Naive thymus-derived CD8-positive, alpha-beta T cell (primary cell): Measurements from ENCODE around the gene SIDT1. TPM values are rescaled to one million over a fixed set of nuclear protein-coding genes. Genes with fewer than 3 reads are reported as not detected.
A peak's percentile ranks its signal among the peaks of the same experiment; 100 is the strongest.

Source experiments
- ATAC-seq, 2 donors: fragments of 150-1000 bp; cut with Tn5 transposase in 1 of 2; sonication (Bioruptor Pico), chemical (Tn5 transposase) in 1 of 2; 1 replicate in 1 of 2; 2 replicates in 1 of 2; pipeline ENCODE4 v1.10.0; 2021; ENCODE audit warnings: mild to moderate bottlenecking in 2 of 2, moderate library complexity in 2 of 2
- POLR2A ChIA-PET: fragments of 350-600 bp; sonication (Branson Sonifier 250); formaldehyde crosslinking; loops from one replicate; lab custom pipeline; 2021; ENCODE audit warnings: antibody characterized with exemption; lab: Charles Lee
- DNase-seq, 10 donors: peaks; one replicate each; pipeline versions ENCODE4 v3.0.0 to v3.0.0-alpha.2; 2020 to 2022
- H3K27ac Mint-ChIP-seq, 10 donors: one replicate each; pipeline ENCODE4 v1.8.0; 2020 to 2022; ENCODE audit warnings: mild to moderate bottlenecking in 10 of 10, mixed read lengths in 10 of 10, moderate library complexity in 4 of 10, inconsistent platforms in 1 of 10
- H3K27me3 Mint-ChIP-seq, 5 donors: one replicate each; pipeline ENCODE4 v1.8.0; 2021 to 2022; ENCODE audit warnings: mixed read lengths in 5 of 5
- H3K36me3 Mint-ChIP-seq, 3 donors: one replicate each; pipeline ENCODE4 v1.8.0; 2020 to 2022; ENCODE audit warnings: mixed read lengths in 3 of 3, mild to moderate bottlenecking in 2 of 3, inconsistent platforms in 1 of 3
- H3K4me1 Mint-ChIP-seq, 4 donors: one replicate each; pipeline ENCODE4 v1.8.0; 2021 to 2022; ENCODE audit warnings: mixed read lengths in 4 of 4
- H3K4me3 Mint-ChIP-seq, 10 donors: one replicate each; pipeline ENCODE4 v1.8.0; 2020 to 2022; ENCODE audit warnings: mild to moderate bottlenecking in 10 of 10, mixed read lengths in 10 of 10, moderate library complexity in 6 of 10, inconsistent platforms in 1 of 10
- H3K9me3 Mint-ChIP-seq, 9 donors: one replicate each; pipeline ENCODE4 v1.8.0; 2020 to 2022; ENCODE audit warnings: mixed read lengths in 9 of 9, mild to moderate bottlenecking in 3 of 9, inconsistent platforms in 1 of 9, moderate library complexity in 1 of 9
- polyA plus RNA-seq, 3 donors: library from polyadenylated mRNA; unstranded; fragments of 300-500 nt; fragmentation: Illumina TruSeq; gene quantifications; one replicate each; pipeline ENCODE4 v1.2.3, GENCODE V29; 2021
- total RNA-seq, 8 experiments: library from RNA in 2 of 8; stranded (reverse) in 2 of 8; gene quantifications; one replicate each; pipeline ENCODE4 v1.2.3 and lab custom pipeline; 2021 to 2026

SIDT1 gene
- total and polyA plus RNA-seq, 5 experiments from 2014 or later: 14.1 to 74.2 (median 22.8) TPM

- peak overlapping the region in 1 of 10 donors; percentile 70 for H3K27ac Mint-ChIP-seq
- no peak overlapping the region for H3K4me3 Mint-ChIP-seq
- H3K9me3 Mint-ChIP-seq: peaks cover 0 to 1% (median 0%) of the 10 kb centered on the region in 9 donors
- H3K27me3 Mint-ChIP-seq: peaks cover 0 to 16% (median 4%) of the 10 kb centered on the region in 5 donors
- peak in 1 of 10 donors; percentile 9 for DNase-seq
- H3K4me1 Mint-ChIP-seq: peaks cover 11 to 19% (median 15%) of the 10 kb centered on the region in 4 donors
- no peaks in the 10 kb centered on the region for H3K36me3 Mint-ChIP-seq
- POLR2A ChIA-PET: interaction anchor here (0.7 to 6.2 kb wide), 8 partner anchors 11 to 62 kb away, joined by 3 to 73 read pairs (median 4); partner anchors contain the start of gene SIDT1
- ATAC-seq: no peak
These were observed 16.2 kb upstream of the SIDT1 start for GRCh38 chr3:113516115-113516505.

- Mint-ChIP-seq H3K27ac (no peak overlapping the region), H3K9me3 (peaks cover 0 to 1% (median 0%) of the 10 kb centered on the region in 9 donors), H3K36me3 (no peaks in the 10 kb centered on the region), H3K4me3 (no peak overlapping the region), H3K4me1 (peaks cover 0 to under 1% (median 0%) of the 10 kb centered on the region in 4 donors), H3K27me3 (peaks cover 0 to 30% (median 12%) of the 10 kb centered on the region in 5 donors)
- POLR2A ChIA-PET: no interaction called here
- ATAC-seq (no peak), DNase-seq (no peak)
These were observed 10.4 kb upstream of the SIDT1 start for GRCh38 chr3:113521981-113522380.

GRCh38 chr3:113523241-113523640, 9.1 kb upstream of the SIDT1 start:
- DNase-seq (no peak), ATAC-seq (no peak)
- Mint-ChIP-seq H3K4me3 (no peak overlapping the region), H3K27ac (no peak overlapping the region), H3K4me1 (no peaks in the 10 kb centered on the region), H3K36me3 (no peaks in the 10 kb centered on the region), H3K9me3 (no peaks in the 10 kb centered on the region), H3K27me3 (peaks cover 0 to 26% (median 8%) of the 10 kb centered on the region in 5 donors)
- POLR2A ChIA-PET: no interaction called here

GRCh38 chr3:113532698-113533533, 561 bp downstream of the SIDT1 start:
- Mint-ChIP-seq H3K36me3 (peaks cover 9 to 23% (median 15%) of the 10 kb centered on the region in 3 donors), H3K9me3 (no peaks in the 10 kb centered on the region), H3K4me3 (peak overlapping the region; percentile 94 to 100 (median 98)), H3K27me3 (peaks cover 0 to 2% (median 0%) of the 10 kb centered on the region in 5 donors), H3K4me1 (peaks cover 29 to 58% (median 56%) of the 10 kb centered on the region in 4 donors), H3K27ac (peak overlapping the region; percentile 98 to 100 (median 99))
- POLR2A ChIA-PET: interaction anchor here (0.6 to 5.3 kb wide), 7 partner anchors 18 to 213 kb away, joined by 3 to 73 read pairs (median 5); partner anchors contain the start of genes ATP6V1A, NAA50, SPICE1 and USF3
- peak; percentile 57 to 58 for ATAC-seq
- peak in 8 of 10 donors; percentile 24 to 79 (median 43) for DNase-seq

GRCh38 chr3:113533534-113533892, 1.2 kb downstream of the SIDT1 start:
- POLR2A ChIA-PET: interaction anchor here (0.6 to 5.3 kb wide), 8 partner anchors 9 to 214 kb away, joined by 3 to 73 read pairs (median 4); partner anchors contain the start of genes ATP6V1A, NAA50, SPICE1 and USF3
- Mint-ChIP-seq H3K4me1 (peaks cover 30 to 63% (median 62%) of the 10 kb centered on the region in 4 donors), H3K4me3 (peak overlapping the region; percentile 94 to 100 (median 97)), H3K27me3 (no peaks in the 10 kb centered on the region), H3K9me3 (no peaks in the 10 kb centered on the region), H3K27ac (peak overlapping the region; percentile 96 to 100 (median 99)), H3K36me3 (peaks cover 10 to 24% (median 15%) of the 10 kb centered on the region in 3 donors)
- DNase-seq (peak in 8 of 10 donors; percentile 33 to 72 (median 53)), ATAC-seq (peak; percentile 36 to 46)

- Mint-ChIP-seq H3K9me3 (no peaks in the 10 kb centered on the region), H3K4me3 (peak overlapping the region; percentile 94 to 100 (median 97)), H3K27ac (peak overlapping the region; percentile 96 to 100 (median 99)), H3K4me1 (peaks cover 32 to 67% (median 65%) of the 10 kb centered on the region in 4 donors), H3K36me3 (peaks cover 12 to 28% (median 15%) of the 10 kb centered on the region in 3 donors), H3K27me3 (no peaks in the 10 kb centered on the region)
- POLR2A ChIA-PET: interaction anchor here (1.0 to 5.3 kb wide), 4 partner anchors 20 to 213 kb away, joined by 3 to 73 read pairs (median 9); partner anchors contain the start of genes ATP6V1A, NAA50 and SPICE1
- DNase-seq: peak in 6 of 10 donors; percentile 17 to 63 (median 48)
- ATAC-seq: peak; percentile 14 to 19
These were observed 2.0 kb downstream of the SIDT1 start for GRCh38 chr3:113534365-113534764.

GRCh38 chr3:113535898-113536297, 3.5 kb downstream of the SIDT1 start:
- POLR2A ChIA-PET: interaction anchor here (1.0 kb wide), 1 partner anchor 21 kb away, joined by 5 read pairs; the partner anchor contains the start of gene SPICE1
- DNase-seq: peak in 1 of 10 donors; percentile 19

GRCh38 chr3:113536627-113537101, 4.3 kb downstream of the SIDT1 start:
- H3K9me3 Mint-ChIP-seq: peaks cover 0 to 6% (median 0%) of the 10 kb centered on the region in 9 donors
- POLR2A ChIA-PET: interaction anchor here (0.9 to 1.2 kb wide), 3 partner anchors 22 to 39 kb away, joined by 3 to 5 read pairs (median 3); partner anchors contain the start of gene SPICE1
- no peaks in the 10 kb centered on the region for H3K27me3 Mint-ChIP-seq
- ATAC-seq (no peak), DNase-seq (no peak)
- H3K27ac Mint-ChIP-seq: peak overlapping the region in 6 of 10 donors; percentile 34 to 82 (median 48)
- H3K4me3 Mint-ChIP-seq: peak overlapping the region in 9 of 10 donors; percentile 27 to 97 (median 66)
- peaks cover 29 to 64% (median 58%) of the 10 kb centered on the region in 4 donors for H3K4me1 Mint-ChIP-seq
- peaks cover 18 to 41% (median 25%) of the 10 kb centered on the region in 3 donors for H3K36me3 Mint-ChIP-seq

More at GRCh38 chr3:113535898-113536297, 3.5 kb downstream of the SIDT1 start:
- H3K36me3 Mint-ChIP-seq: peaks cover 18 to 39% (median 19%) of the 10 kb centered on the region in 3 donors
- H3K4me1 Mint-ChIP-seq: peaks cover 33 to 70% (median 65%) of the 10 kb centered on the region in 4 donors
- no peak for ATAC-seq
- peak overlapping the region in 9 of 10 donors; percentile 27 to 97 (median 66) for H3K4me3 Mint-ChIP-seq
- H3K9me3 Mint-ChIP-seq: no peaks in the 10 kb centered on the region
- H3K27ac Mint-ChIP-seq: peak overlapping the region; percentile 23 to 77 (median 45)
- H3K27me3 Mint-ChIP-seq: no peaks in the 10 kb centered on the region

- Mint-ChIP-seq H3K9me3 (peaks cover 0 to 8% (median 0%) of the 10 kb centered on the region in 9 donors), H3K4me1 (peaks cover 29 to 60% (median 54%) of the 10 kb centered on the region in 4 donors), H3K36me3 (peaks cover 18 to 46% (median 30%) of the 10 kb centered on the region in 3 donors), H3K27me3 (no peaks in the 10 kb centered on the region), H3K4me3 (peak overlapping the region in 6 of 10 donors; percentile 7 to 97 (median 30)), H3K27ac (peak overlapping the region in 7 of 10 donors; percentile 3 to 82 (median 62))
- no peak for DNase-seq
- no peak for ATAC-seq
- POLR2A ChIA-PET: interaction anchor here (0.9 to 1.2 kb wide), 2 partner anchors 22 to 40 kb away, joined by 3 read pairs; partner anchors contain the start of gene SPICE1
These were observed 4.8 kb downstream of the SIDT1 start for GRCh38 chr3:113537155-113537554.

- POLR2A ChIA-PET: interaction anchor here (0.6 to 1.2 kb wide), 3 partner anchors 10 to 172 kb away, joined by 3 to 4 read pairs (median 4); partner anchors contain the start of gene SPICE1
These were observed 9.2 kb downstream of the SIDT1 start for GRCh38 chr3:113541519-113541918.

GRCh38 chr3:113545594-113545993, 13.2 kb downstream of the SIDT1 start:
- POLR2A ChIA-PET: no interaction called here
- no peak overlapping the region for H3K4me3 Mint-ChIP-seq
- peaks cover 21 to 64% (median 48%) of the 10 kb centered on the region in 4 donors for H3K4me1 Mint-ChIP-seq
- ATAC-seq (no peak), DNase-seq (no peak)
- H3K27ac Mint-ChIP-seq: peak overlapping the region in 4 of 10 donors; percentile 9 to 66 (median 29)
- no peaks in the 10 kb centered on the region for H3K27me3 Mint-ChIP-seq
- H3K36me3 Mint-ChIP-seq: peaks cover 3 to 61% (median 39%) of the 10 kb centered on the region in 3 donors
- H3K9me3 Mint-ChIP-seq: peaks cover 0 to 8% (median 0%) of the 10 kb centered on the region in 9 donors

More at GRCh38 chr3:113541519-113541918, 9.2 kb downstream of the SIDT1 start:
- Mint-ChIP-seq H3K36me3 (peaks cover 3 to 65% (median 47%) of the 10 kb centered on the region in 3 donors), H3K4me3 (no peak overlapping the region), H3K27ac (no peak overlapping the region), H3K9me3 (peaks cover 0 to 8% (median 0%) of the 10 kb centered on the region in 9 donors), H3K27me3 (no peaks in the 10 kb centered on the region), H3K4me1 (peaks cover 19 to 61% (median 50%) of the 10 kb centered on the region in 4 donors)
- ATAC-seq: no peak
- DNase-seq: no peak
